Astrocyte (in vitro differentiated cells and primary cell): Measurements from ENCODE around the gene C6orf47. TPM values are rescaled to one million over a fixed set of nuclear protein-coding genes. Genes with fewer than 3 reads are reported as not detected.

Source experiments
- DNase-seq: peaks from one replicate; pipeline ENCODE4 v3.0.0-alpha.2; 2010; ENCODE audit warnings: low read depth
- FAIRE-seq: peaks from 2 replicates; lab custom pipeline; 2011; peaks lifted over from hg19 to GRCh38; lab: Jason Lieb, UNC
- H2AFZ ChIP-seq: 2 replicates; pipeline ENCODE4 v1.6.0; 2012; ENCODE audit warnings: low read depth, low read length, inconsistent platforms
- H3K27ac ChIP-seq: 2 replicates; pipeline ENCODE4 v1.5.1; 2011; ENCODE audit warnings: low read depth, low read length, inconsistent platforms
- H3K27me3 ChIP-seq: 2 replicates; pipeline ENCODE4 v1.6.0; 2011; ENCODE audit warnings: low read length, inconsistent platforms; ENCODE audit not compliant: insufficient read depth
- H3K36me3 ChIP-seq: 2 replicates; pipeline ENCODE4 v1.5.1; 2011; ENCODE audit warnings: low read length, inconsistent platforms; ENCODE audit not compliant: insufficient read depth
- H3K4me1 ChIP-seq: 2 replicates; pipeline ENCODE4 v1.5.1; 2011; ENCODE audit warnings: low read length, inconsistent platforms; ENCODE audit not compliant: insufficient read depth
- H3K4me2 ChIP-seq: 2 replicates; pipeline ENCODE4 v1.6.0; 2012; ENCODE audit warnings: low read length, inconsistent platforms
- H3K4me3 ChIP-seq: 2 replicates; pipeline ENCODE4 v1.5.1; 2011; ENCODE audit warnings: low read depth, mild to moderate bottlenecking, low read length, inconsistent platforms; ENCODE audit not compliant: insufficient read depth
- H3K79me2 ChIP-seq: 2 replicates; pipeline ENCODE4 v1.6.0; 2012; ENCODE audit warnings: mild to moderate bottlenecking, low read length, inconsistent platforms; ENCODE audit not compliant: insufficient read depth
- H3K9ac ChIP-seq: 2 replicates; pipeline ENCODE4 v1.6.0; 2012; ENCODE audit warnings: mild to moderate bottlenecking, low read length, inconsistent platforms
- H3K9me3 ChIP-seq: 2 replicates; pipeline ENCODE4 v1.5.1; 2012; ENCODE audit warnings: low read depth, mild to moderate bottlenecking, low read length, inconsistent platforms; ENCODE audit not compliant: insufficient read depth
- H4K20me1 ChIP-seq: 2 replicates; pipeline ENCODE4 v1.6.0; 2012; ENCODE audit warnings: low read length, inconsistent platforms; ENCODE audit not compliant: insufficient read depth
- H3K27ac Mint-ChIP-seq: one replicate; pipeline ENCODE4 v1.8.0; 2021; ENCODE audit warnings: mild to moderate bottlenecking, mixed read lengths; ENCODE audit not compliant: unreplicated experiment
- H3K27me3 Mint-ChIP-seq: one replicate; pipeline ENCODE4 v1.8.0; 2021; ENCODE audit warnings: low read depth, mixed read lengths; ENCODE audit not compliant: unreplicated experiment
- H3K36me3 Mint-ChIP-seq: one replicate; pipeline ENCODE4 v1.8.0; 2021; ENCODE audit warnings: low read depth, mixed read lengths; ENCODE audit not compliant: unreplicated experiment
- H3K4me1 Mint-ChIP-seq: one replicate; pipeline ENCODE4 v1.8.0; 2021; ENCODE audit warnings: low read depth, mixed read lengths; ENCODE audit not compliant: unreplicated experiment
- H3K4me3 Mint-ChIP-seq: one replicate; pipeline ENCODE4 v1.8.0; 2021; ENCODE audit warnings: mild to moderate bottlenecking, moderate library complexity, mixed read lengths; ENCODE audit not compliant: unreplicated experiment
- H3K9me3 Mint-ChIP-seq: one replicate; pipeline ENCODE4 v1.8.0; 2021; ENCODE audit warnings: mild to moderate bottlenecking, mixed read lengths; ENCODE audit not compliant: unreplicated experiment
- EZH2 ChIP-seq: IDR thresholded peaks from 2 replicates; pipeline ENCODE4 v1.6.1; 2012; ENCODE audit warnings: mild to moderate bottlenecking, low read length, inconsistent platforms; ENCODE audit not compliant: insufficient read depth
- total RNA-seq: library from RNA; stranded (reverse); gene quantifications from 2 replicates; pipeline ENCODE4 v1.2.1, GENCODE V29; 2021
- TF ChIP-seq, protein P1 (sequence below): IDR thresholded peaks from 2 replicates; pipeline ENCODE4 v1.5.1; 2011; ENCODE audit warnings: low read depth, mild to moderate bottlenecking, inconsistent platforms, low read length, moderate library complexity; ENCODE audit not compliant: insufficient read depth

C6orf47 gene
- total RNA-seq, 1 donor from 2014 or later, result 14.7 TPM

DNA sequence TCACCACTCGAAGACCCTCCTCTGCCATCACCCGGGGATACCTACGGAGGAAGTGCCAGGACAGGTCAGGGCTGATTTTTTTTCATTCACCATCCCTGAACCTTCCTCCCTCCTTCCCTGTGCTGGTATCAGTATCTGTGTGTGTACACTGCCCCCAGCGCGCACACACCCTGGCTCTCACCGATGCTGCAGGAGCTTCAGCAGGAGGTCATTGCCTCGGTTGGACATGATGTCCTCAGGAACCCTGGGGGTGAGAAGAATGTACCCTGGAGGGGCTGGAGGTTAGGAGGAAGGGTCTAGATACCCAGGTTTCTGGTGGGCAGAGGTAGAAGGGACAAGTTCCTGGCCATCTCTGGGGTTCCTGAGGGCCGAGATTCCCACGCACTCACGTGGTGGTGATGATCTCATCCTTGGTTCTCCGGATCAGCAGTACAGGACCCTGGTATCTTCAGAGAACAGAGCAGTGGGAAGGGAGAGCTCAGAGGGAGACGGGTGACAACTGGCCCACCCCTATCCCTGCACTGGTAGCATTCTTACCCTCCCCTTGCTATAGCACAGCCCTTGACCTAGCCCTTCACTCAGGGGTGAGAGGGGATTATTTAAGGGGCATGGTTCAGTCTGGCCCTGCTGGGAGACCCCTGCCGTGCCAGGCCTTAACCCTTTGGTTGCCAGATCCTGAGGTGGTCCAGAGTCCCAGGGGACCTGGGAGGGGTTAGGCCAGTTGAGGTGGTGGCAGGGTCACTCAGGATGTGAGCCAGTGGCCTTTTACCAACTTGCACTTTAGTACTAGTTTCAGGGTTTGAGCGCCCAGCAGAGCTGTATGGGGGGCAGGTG, 27.5 kb upstream of the C6orf47 start:
- no peak overlapping the region for H3K4me2 ChIP-seq
- no peaks in the 10 kb centered on the region for H3K9me3 Mint-ChIP-seq
- no peak overlapping the region for H2AFZ ChIP-seq
- TF ChIP-seq, protein P1, sequence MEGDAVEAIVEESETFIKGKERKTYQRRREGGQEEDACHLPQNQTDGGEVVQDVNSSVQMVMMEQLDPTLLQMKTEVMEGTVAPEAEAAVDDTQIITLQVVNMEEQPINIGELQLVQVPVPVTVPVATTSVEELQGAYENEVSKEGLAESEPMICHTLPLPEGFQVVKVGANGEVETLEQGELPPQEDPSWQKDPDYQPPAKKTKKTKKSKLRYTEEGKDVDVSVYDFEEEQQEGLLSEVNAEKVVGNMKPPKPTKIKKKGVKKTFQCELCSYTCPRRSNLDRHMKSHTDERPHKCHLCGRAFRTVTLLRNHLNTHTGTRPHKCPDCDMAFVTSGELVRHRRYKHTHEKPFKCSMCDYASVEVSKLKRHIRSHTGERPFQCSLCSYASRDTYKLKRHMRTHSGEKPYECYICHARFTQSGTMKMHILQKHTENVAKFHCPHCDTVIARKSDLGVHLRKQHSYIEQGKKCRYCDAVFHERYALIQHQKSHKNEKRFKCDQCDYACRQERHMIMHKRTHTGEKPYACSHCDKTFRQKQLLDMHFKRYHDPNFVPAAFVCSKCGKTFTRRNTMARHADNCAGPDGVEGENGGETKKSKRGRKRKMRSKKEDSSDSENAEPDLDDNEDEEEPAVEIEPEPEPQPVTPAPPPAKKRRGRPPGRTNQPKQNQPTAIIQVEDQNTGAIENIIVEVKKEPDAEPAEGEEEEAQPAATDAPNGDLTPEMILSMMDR, result no peak
- no peak for TF ChIP-seq EZH2
- no peak overlapping the region for H3K27ac ChIP-seq
- peaks cover 3% of the 10 kb centered on the region for H4K20me1 ChIP-seq
- no peaks in the 10 kb centered on the region for H3K79me2 ChIP-seq
- H3K9me3 ChIP-seq, result no peaks in the 10 kb centered on the region
- H3K36me3 Mint-ChIP-seq, result peaks cover 32% of the 10 kb centered on the region
- peaks cover 5% of the 10 kb centered on the region for H3K27me3 Mint-ChIP-seq
- no peak overlapping the region for H3K4me3 Mint-ChIP-seq
- FAIRE-seq (no peak), DNase-seq (no peak)
- H3K36me3 ChIP-seq, result peaks cover 28% of the 10 kb centered on the region
- no peak overlapping the region for H3K27ac Mint-ChIP-seq
- peaks cover 11% of the 10 kb centered on the region for H3K4me1 Mint-ChIP-seq
- no peaks in the 10 kb centered on the region for H3K27me3 ChIP-seq
- H3K4me3 ChIP-seq, result no peak overlapping the region
- H3K4me1 ChIP-seq, result peaks cover 5% of the 10 kb centered on the region
- H3K9ac ChIP-seq, result no peak overlapping the region

DNA sequence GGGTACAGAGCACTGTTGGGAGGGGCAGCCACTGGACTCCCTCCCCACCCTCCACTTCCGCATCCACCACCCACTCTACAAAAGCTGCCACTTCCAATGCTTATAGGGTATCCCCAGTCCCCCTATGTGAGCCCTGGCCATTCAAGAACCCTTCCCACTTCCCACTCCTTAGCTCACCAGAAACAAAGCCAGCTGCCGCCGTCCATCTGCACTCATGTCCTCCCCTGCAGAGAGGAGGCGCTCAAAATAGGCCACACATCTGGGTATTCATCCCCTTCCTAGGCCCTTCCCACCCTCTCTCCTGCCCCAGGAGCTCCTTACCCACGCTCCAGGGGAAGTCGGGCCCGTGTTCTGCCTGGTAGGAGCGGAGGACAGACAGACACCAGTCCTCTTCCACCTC, 26.7 kb upstream of the C6orf47 start:
- FAIRE-seq (no peak), DNase-seq (no peak)
- Mint-ChIP-seq H3K36me3 (peaks cover 32% of the 10 kb centered on the region), H3K4me1 (peaks cover 11% of the 10 kb centered on the region), H3K4me3 (no peak overlapping the region), H3K27ac (no peak overlapping the region), H3K9me3 (no peaks in the 10 kb centered on the region), H3K27me3 (peaks cover 6% of the 10 kb centered on the region)
- no peak overlapping the region for H3K9ac ChIP-seq
- H3K27me3 ChIP-seq, result no peaks in the 10 kb centered on the region
- no peak overlapping the region for H3K4me2 ChIP-seq
- H3K9me3 ChIP-seq, result no peaks in the 10 kb centered on the region
- no peak overlapping the region for H2AFZ ChIP-seq
- no peaks in the 10 kb centered on the region for H3K79me2 ChIP-seq
- H3K4me1 ChIP-seq, result peaks cover 5% of the 10 kb centered on the region
- TF ChIP-seq, protein P1, result no peak
- peaks cover 26% of the 10 kb centered on the region for H3K36me3 ChIP-seq
- H3K27ac ChIP-seq, result no peak overlapping the region
- no peak overlapping the region for H3K4me3 ChIP-seq
- H4K20me1 ChIP-seq, result peaks cover 3% of the 10 kb centered on the region

DNA sequence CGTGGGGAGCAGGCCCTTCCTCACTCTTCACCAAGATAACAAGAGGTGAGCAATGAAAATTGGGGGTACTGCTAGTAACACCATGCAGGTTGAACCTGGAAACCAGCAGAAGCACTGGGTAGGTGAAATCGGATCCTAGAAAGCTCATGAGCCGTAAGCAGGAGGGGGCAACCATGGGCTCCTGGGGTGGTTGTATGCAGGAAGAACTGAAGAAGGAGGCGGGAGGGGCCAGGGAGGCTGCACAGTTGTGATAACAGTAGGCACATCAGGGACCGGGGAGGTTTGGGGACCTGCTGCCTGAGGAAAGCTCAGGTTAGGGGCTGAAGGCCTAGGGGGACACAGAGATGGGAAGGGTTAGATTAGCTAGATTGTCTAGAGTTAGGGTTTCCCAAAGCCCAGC, 25.9 kb upstream of the C6orf47 start:
- H3K4me3 Mint-ChIP-seq, result no peak overlapping the region
- no peak overlapping the region for H3K4me3 ChIP-seq
- H3K9me3 Mint-ChIP-seq, result no peaks in the 10 kb centered on the region
- no peaks in the 10 kb centered on the region for H3K27me3 ChIP-seq
- FAIRE-seq (no peak), DNase-seq (no peak)
- no peaks in the 10 kb centered on the region for H3K9me3 ChIP-seq
- no peak overlapping the region for H3K9ac ChIP-seq
- peaks cover 21% of the 10 kb centered on the region for H3K36me3 ChIP-seq
- H3K27me3 Mint-ChIP-seq, result peaks cover 12% of the 10 kb centered on the region
- H3K27ac ChIP-seq, result no peak overlapping the region
- H3K4me2 ChIP-seq, result no peak overlapping the region
- no peak overlapping the region for H2AFZ ChIP-seq
- H3K4me1 Mint-ChIP-seq, result peaks cover 12% of the 10 kb centered on the region
- peaks cover 3% of the 10 kb centered on the region for H4K20me1 ChIP-seq
- no peaks in the 10 kb centered on the region for H3K79me2 ChIP-seq
- H3K36me3 Mint-ChIP-seq, result peaks cover 32% of the 10 kb centered on the region
- H3K27ac Mint-ChIP-seq, result no peak overlapping the region
- TF ChIP-seq EZH2, result no peak
- TF ChIP-seq, protein P1, result no peak
- peaks cover 6% of the 10 kb centered on the region for H3K4me1 ChIP-seq
